HepG2 (cell line): ENCODE data around the gene KLB. TPM values are rescaled to one million over a fixed set of nuclear protein-coding genes. Genes with fewer than 3 reads are reported as not detected.

Source experiments
- ATAC-seq: fragments of 200-7000 bp; cut with Tn5 transposase; 3 replicates; pipeline ENCODE4 v1.9.1; 2020; ENCODE audit warnings: mild to moderate bottlenecking, moderate library complexity
- BruUV-seq: library from RNA; stranded (reverse); fragments of 400-500 nt; replicated peaks from 2 replicates; lab custom pipeline; 2021; lab: Mats Ljungman, UMichigan
- CTCF ChIA-PET: fragments of 300-600 bp; formaldehyde crosslinking; extraction: SDS; loops from one replicate; lab custom pipeline; 2021; ENCODE audit warnings: low total read pairs, inconsistent platforms, low intra/inter-chr PET ratio; lab: Yijun Ruan, JAX
- POLR2A ChIA-PET: fragments of 350-600 bp; sonication (Branson Sonifier 250); formaldehyde crosslinking; loops from one replicate; lab custom pipeline; 2020; ENCODE audit warnings: antibody characterized with exemption, inconsistent platforms; lab: Yijun Ruan, JAX
- DNase-seq: peaks from one replicate; pipeline ENCODE4 v3.0.0-alpha.2; 2015; ENCODE audit warnings: low spot score
- FAIRE-seq: peaks from 3 replicates; lab custom pipeline; 2011; peaks lifted over from hg19 to GRCh38; lab: Jason Lieb, UNC
- H2AFZ ChIP-seq: one replicate; pipeline ENCODE4 v1.6.1; 2011; ENCODE audit warnings: low read length, inconsistent platforms
- H3K27ac ChIP-seq: fragments of 300-600 bp; 3 replicates; pipeline ENCODE4 v1.8.0; 2011; ENCODE audit warnings: mixed run types, mild to moderate bottlenecking, mixed read lengths, low read length, inconsistent platforms; ENCODE audit not compliant: insufficient read depth; ENCODE audit errors: extremely low read length
- H3K27me3 ChIP-seq, 2 experiments: fragments of 200-600 bp in 1 of 2; 2 replicates in 1 of 2; 3 replicates in 1 of 2; pipeline versions ENCODE4 v1.6.0 to v1.8.0; 2011; ENCODE audit warnings: low read length in 2 of 2, mild to moderate bottlenecking in 2 of 2, moderate library complexity in 2 of 2, inconsistent platforms in 1 of 2; ENCODE audit not compliant: insufficient read depth in 2 of 2, control insufficient read depth in 1 of 2
- H3K36me3 ChIP-seq, 2 experiments: fragments of 200-600 bp in 1 of 2; replicated peaks in 1 of 2; 2 replicates in 1 of 2; 3 replicates in 1 of 2; pipeline versions ENCODE4 v1.5.1 to v1.8.0; 2011; ENCODE audit warnings: low read length in 2 of 2, inconsistent platforms in 1 of 2; ENCODE audit not compliant: insufficient read depth in 2 of 2, control insufficient read depth in 1 of 2
- H3K4me1 ChIP-seq: 2 replicates; pipeline ENCODE4 v1.5.1; 2012; ENCODE audit warnings: low read length, inconsistent platforms; ENCODE audit not compliant: insufficient read depth
- H3K4me2 ChIP-seq: 2 replicates; pipeline ENCODE4 v1.6.0; 2011; ENCODE audit warnings: low read depth, low read length, inconsistent platforms
- H3K4me3 ChIP-seq, 3 experiments: fragments of 200-600 bp in 1 of 3; sonication (generic), shearing (Covaris generic) in 1 of 3; replicated peaks in 1 of 3; 2 replicates each; pipeline ENCODE4 v1.5.1; 2011 to 2016; ENCODE audit warnings: low read length in 3 of 3, inconsistent platforms in 2 of 3, low read depth in 2 of 3, mild to moderate bottlenecking in 2 of 3, control low read depth in 1 of 3, mixed read lengths in 1 of 3; ENCODE audit not compliant: insufficient read depth in 1 of 3
- H3K79me2 ChIP-seq: one replicate; pipeline ENCODE4 v1.6.1; 2011; ENCODE audit warnings: low read length, inconsistent platforms; ENCODE audit not compliant: insufficient read depth
- H3K9ac ChIP-seq: 2 replicates; pipeline ENCODE4 v1.6.0; 2011; ENCODE audit warnings: mild to moderate bottlenecking, low read depth, low read length, inconsistent platforms; ENCODE audit not compliant: insufficient read depth
- H3K9me3 ChIP-seq: 2 replicates; pipeline ENCODE4 v1.5.1; 2012; ENCODE audit warnings: mild to moderate bottlenecking, low read length
- H4K20me1 ChIP-seq: 2 replicates; pipeline ENCODE4 v1.6.0; 2011; ENCODE audit warnings: inconsistent platforms, mild to moderate bottlenecking, low read length, moderate library complexity; ENCODE audit not compliant: insufficient read depth
- AGO1 ChIP-seq: fragments of 200-400 bp; formaldehyde crosslinking; IDR thresholded peaks from 2 replicates; pipeline ENCODE4 v1.6.1; 2017; ENCODE audit warnings: mild to moderate bottlenecking, low read depth, low read length, moderate library complexity; ENCODE audit not compliant: poor library complexity, severe bottlenecking
- ARID5B ChIP-seq: IDR thresholded peaks from 2 replicates; pipeline ENCODE4 v1.4.0; 2020; ENCODE audit warnings: mild to moderate bottlenecking, missing genetic modification reagents
- CEBPG ChIP-seq: IDR thresholded peaks from 2 replicates; pipeline ENCODE4 v1.6.1; 2016
- DMAP1 ChIP-seq: IDR thresholded peaks from 2 replicates; pipeline ENCODE4 v1.6.1; 2016
- HMG20A ChIP-seq: IDR thresholded peaks from 2 replicates; pipeline ENCODE4 v1.6.1; 2016; ENCODE audit warnings: borderline replicate concordance
- NCOA1 ChIP-seq: sonication (generic); formaldehyde crosslinking; IDR thresholded peaks from 2 replicates; pipeline ENCODE4 v1.9.0; 2021; ENCODE audit warnings: missing genetic modification reagents
- NONO ChIP-seq, 2 experiments: fragments of 450-650 bp in 1 of 2; sonication (generic) in 1 of 2; formaldehyde crosslinking in 1 of 2; IDR thresholded peaks in 1 of 2; conservative IDR thresholded peaks in 1 of 2; 2 replicates each; pipeline versions ENCODE4 v1.6.1 to v1.8.0; 2017 to 2022; ENCODE audit warnings: mild to moderate bottlenecking in 1 of 2, missing genetic modification reagents in 1 of 2, moderate library complexity in 1 of 2
- NR2C2 ChIP-seq: sonication (generic); formaldehyde crosslinking; IDR thresholded peaks from 2 replicates; pipeline ENCODE4 v1.4.0; 2020; ENCODE audit warnings: missing genetic modification reagents, mild to moderate bottlenecking, moderate library complexity, borderline replicate concordance
- TARDBP ChIP-seq: sonication (generic); formaldehyde crosslinking; IDR thresholded peaks from 2 replicates; pipeline ENCODE4 v1.8.0; 2022; ENCODE audit warnings: mild to moderate bottlenecking, missing genetic modification reagents
- TFDP2 ChIP-seq: sonication (generic); formaldehyde crosslinking; IDR thresholded peaks from 2 replicates; pipeline ENCODE4 v1.4.0; 2020; ENCODE audit warnings: missing genetic modification reagents
- WIZ ChIP-seq: sonication (generic); formaldehyde crosslinking; IDR thresholded peaks from 2 replicates; pipeline ENCODE4 v1.5.1; 2020; ENCODE audit warnings: mild to moderate bottlenecking, missing genetic modification reagents
- ZNF224 ChIP-seq: sonication (generic); formaldehyde crosslinking; IDR thresholded peaks from 2 replicates; pipeline ENCODE4 v1.5.0; 2020; ENCODE audit warnings: mild to moderate bottlenecking, missing genetic modification reagents
- ZNF33B ChIP-seq: sonication (generic); formaldehyde crosslinking; IDR thresholded peaks from 2 replicates; pipeline ENCODE4 v1.5.1; 2020; ENCODE audit warnings: mild to moderate bottlenecking, missing genetic modification reagents
- WGBS: methylation state at CpG from one replicate; pipeline ENCODE4 v1.1.6; 2017; ENCODE audit warnings: low lambda C conversion rate; 5-methylcytosine and 5-hydroxymethylcytosine counted together
- in situ Hi-C: cut with HindIII; loops from 2 replicates; pipeline ENCODE4 v1.10.0; 2017; ENCODE audit warnings: low pct_unique_long_range_greater_than_20kb; ENCODE audit not compliant: extremely low pct_ligation_motif_present
- intact Hi-C: fragments of 100-400 bp; cut with micrococcal nuclease; formaldehyde crosslinking; loops from one replicate; pipeline ENCODE4 v1.10.0; 2022; ENCODE audit not compliant: unreplicated experiment
- polyA plus RNA-seq, 8 experiments: library from polyadenylated mRNA; depleted of rRNA in 3 of 8; stranded (reverse) in 7 of 8; unstranded in 1 of 8; fragments of >200 nt; fragmentation: Illumina TruSeq in 4 of 8; extraction: Trizol in 4 of 8; gene quantifications; 2 replicates each; pipeline versions ENCODE4 v1.2.1 to v1.2.3, GENCODE V29; 2011 to 2016; ENCODE audit warnings: low read depth in 4 of 8, missing spikeins in 1 of 8, mixed read lengths in 1 of 8; ENCODE audit not compliant: insufficient read depth in 1 of 8
- total RNA-seq, 5 experiments: library from RNA; depleted of rRNA; stranded (reverse); fragments of >200 nt; fragmentation: Illumina TruSeq; extraction: Trizol; gene quantifications; 2 replicates each; pipeline ENCODE4 v1.2.3, GENCODE V29; 2016; ENCODE audit warnings: low read depth in 1 of 5

Gene KLB
- total and polyA plus RNA-seq, 2 of the 13 experiments (the other 11 are each of a cell fraction or from before 2014, with no cell fraction given), result 25.3 to 82.0 TPM

GRCh38 chr4:39429476-39430334 lies 23.0 kb downstream of the KLB start:
- in situ Hi-C loops, result no loop called here
- intact Hi-C loops, result loop anchor here (1.0 kb wide), 2 partner anchors 16 to 88 kb away; no protein-coding TSS in a partner anchor
- BruUV-seq, result TSS peak; percentile 32
- ChIA-PET POLR2A (interaction anchor here (0.7 to 8.4 kb wide), 14 partner anchors 9 to 246 kb away, joined by 3 to 121 read pairs (median 6); partner anchors contain the start of genes KLB, LIAS, RFC1 and RPL9), CTCF (no interaction called here)
- Histone ChIP-seq H3K27ac (peak overlapping the region; percentile 91), H3K4me3 (peak overlapping the region in 2 of 3 experiments; percentile 39 to 52; a peak in 4 of 6 replicates), H4K20me1 (no peaks in the 10 kb centered on the region), H3K4me2 (peak overlapping the region; percentile 78), H2AFZ (no peak overlapping the region), H3K9me3 (no peaks in the 10 kb centered on the region), H3K27me3 (no peaks in the 10 kb centered on the region), H3K4me1 (peaks cover 77% of the 10 kb centered on the region), H3K79me2 (peaks cover 64% of the 10 kb centered on the region), H3K9ac (peak overlapping the region; percentile 58), H3K36me3 (peaks cover 1 to 28% of the 10 kb centered on the region in 2 experiments; a peak in 3 of 5 replicates)
- 5% methylated on average over 4 of the region's 4 CpGs for WGBS
- DNase-seq (peak; percentile 85), ATAC-seq (peak; percentile 87), FAIRE-seq (peak; percentile 71)
- TF ChIP-seq NONO (IDR thresholded peaks at IDR 0.05) (no peak), NONO (CRISPR knock-in tag; conservative IDR thresholded peaks at IDR 0.05) (peak; percentile 43), ZNF224 (CRISPR knock-in tag) (no peak), DMAP1 (CRISPR knock-in tag) (peak; percentile 65; the same call in 1 of the 2 replicates), NCOA1 (no peak), WIZ (CRISPR knock-in tag) (no peak), NR2C2 (peak; percentile 48; the same call in 1 of the 2 replicates), TFDP2 (CRISPR knock-in tag) (no peak), ZNF33B (CRISPR knock-in tag) (no peak), TARDBP (CRISPR knock-in tag) (peak; percentile 38; the same call in 1 of the 2 replicates), HMG20A (CRISPR knock-in tag) (peak; percentile 24; the same call in 1 of the 2 replicates), AGO1 (no peak), CEBPG (CRISPR knock-in tag) (peak; percentile 70), ARID5B (CRISPR knock-in tag) (peak; percentile 61)
